AG04450 (cell line): ENCODE measurements around the gene KRTAP5-6. TPM values are rescaled to one million over a fixed set of nuclear protein-coding genes. Genes with fewer than 3 reads are reported as not detected.

Experiments
- CTCF ChIA-PET: fragments of 300-600, 350-600 bp; formaldehyde crosslinking; extraction: SDS; loops from one replicate; lab custom pipeline; 2022; ENCODE audit warnings: antibody characterized with exemption, inconsistent platforms; lab: Charles Lee
- POLR2A ChIA-PET: fragments of 350-600 bp; formaldehyde crosslinking; extraction: SDS; loops from one replicate; lab custom pipeline; 2021; ENCODE audit warnings: antibody characterized with exemption, inconsistent platforms; lab: Yijun Ruan, JAX
- DNase-seq: peaks from one replicate; pipeline ENCODE4 v3.0.0-alpha.2; 2011; ENCODE audit warnings: low read depth, low spot score
- H3K27ac ChIP-seq: one replicate; pipeline ENCODE4 v1.5.1; 2012; ENCODE audit warnings: low read depth, low read length, control low read depth
- H3K27me3 ChIP-seq: one replicate; pipeline ENCODE4 v1.6.0; 2012; ENCODE audit warnings: low read length; ENCODE audit not compliant: control insufficient read depth, insufficient read depth
- H3K4me3 ChIP-seq: 2 replicates; pipeline ENCODE4 v1.5.1; 2011; ENCODE audit warnings: mild to moderate bottlenecking, low read depth, low read length, control low read depth
- H3K9me3 ChIP-seq: 2 replicates; pipeline ENCODE4 v1.5.1; 2012; ENCODE audit warnings: low read length; ENCODE audit not compliant: control insufficient read depth, insufficient read depth
- CTCF ChIP-seq: IDR thresholded peaks from 2 replicates; pipeline ENCODE4 v1.5.1; 2011; ENCODE audit warnings: low read depth, low read length, control low read depth, inconsistent platforms
- polyA plus RNA-seq: library from polyadenylated mRNA; depleted of rRNA; stranded (reverse); fragments of >200 nt; gene quantifications from 2 replicates; pipeline ENCODE4 v1.2.3, GENCODE V29; 2011

Gene KRTAP5-6
- polyA plus RNA-seq, 1 experiment: not detected

- ChIA-PET CTCF (no interaction called here), POLR2A (no interaction called here)
- no peak for TF ChIP-seq CTCF
- DNase-seq: no peak
- Histone ChIP-seq H3K27ac (no peak overlapping the region), H3K9me3 (peaks cover 15% of the 10 kb centered on the region), H3K27me3 (peaks cover 14% of the 10 kb centered on the region), H3K4me3 (no peak overlapping the region)
Measured at GRCh38 chr11:1734641-1735081, 37.7 kb downstream of the KRTAP5-6 start.

- ChIA-PET POLR2A (no interaction called here), CTCF (interaction anchor here (0.5 kb wide), 1 partner anchor 17 kb away, joined by 4 read pairs; no protein-coding TSS in a partner anchor)
- Histone ChIP-seq H3K4me3 (no peak overlapping the region), H3K27ac (no peak overlapping the region), H3K9me3 (peaks cover 15% of the 10 kb centered on the region), H3K27me3 (peaks cover 9% of the 10 kb centered on the region)
- DNase-seq: no peak
- TF ChIP-seq CTCF: no peak
Measured at GRCh38 chr11:1735271-1735670, 38.3 kb downstream of the KRTAP5-6 start.

GRCh38 chr11:1736447-1736992, 39.5 kb downstream of the KRTAP5-6 start:
- DNase-seq: no peak
- Histone ChIP-seq H3K27me3 (peaks cover 10% of the 10 kb centered on the region), H3K4me3 (no peak overlapping the region), H3K9me3 (peaks cover 15% of the 10 kb centered on the region), H3K27ac (no peak overlapping the region)
- POLR2A ChIA-PET: no interaction called here
- CTCF ChIA-PET: no interaction called here
- TF ChIP-seq CTCF: no peak

GRCh38 chr11:1737080-1737757, 40.2 kb downstream of the KRTAP5-6 start:
- no peak overlapping the region for H3K4me3 ChIP-seq
- no peak for TF ChIP-seq CTCF
- ChIA-PET POLR2A (no interaction called here), CTCF (no interaction called here)
- no peak overlapping the region for H3K27ac ChIP-seq
- DNase-seq: no peak
- H3K27me3 ChIP-seq: peaks cover 12% of the 10 kb centered on the region
- H3K9me3 ChIP-seq: peaks cover 15% of the 10 kb centered on the region

- no peak for TF ChIP-seq CTCF
- Histone ChIP-seq H3K27ac (no peak overlapping the region), H3K4me3 (no peak overlapping the region), H3K9me3 (peaks cover 15% of the 10 kb centered on the region), H3K27me3 (peaks cover 10% of the 10 kb centered on the region)
- DNase-seq: no peak
- CTCF ChIA-PET: no interaction called here
- POLR2A ChIA-PET: interaction anchor here (0.6 kb wide), 1 partner anchor 34 kb away, joined by 3 read pairs; no protein-coding TSS in a partner anchor
Measured at GRCh38 chr11:1738380-1738779, 41.4 kb downstream of the KRTAP5-6 start.
